Prostate gland (tissue), 2 donors: ENCODE measurements around the gene IGSF23.

Experiments
- POLR2A ChIP-seq: fragments of 450-650 bp; IDR thresholded peaks from one replicate; pipeline ENCODE4 v1.6.1; 2016; ENCODE audit warnings: antibody characterized with exemption, mild to moderate bottlenecking
- TF ChIP-seq, protein P1 (sequence below), 4 experiments: fragments of 200-600 bp in 2 of 4; fragments of 450-650 bp in 2 of 4; sonication (generic) in 2 of 4; IDR thresholded peaks; 1 replicate in 3 of 4; 2 replicates in 1 of 4; pipeline ENCODE4 v1.5.1; 2016 to 2019; ENCODE audit warnings: antibody characterized with exemption in 4 of 4, mild to moderate bottlenecking in 2 of 4, moderate library complexity in 2 of 4

DNA sequence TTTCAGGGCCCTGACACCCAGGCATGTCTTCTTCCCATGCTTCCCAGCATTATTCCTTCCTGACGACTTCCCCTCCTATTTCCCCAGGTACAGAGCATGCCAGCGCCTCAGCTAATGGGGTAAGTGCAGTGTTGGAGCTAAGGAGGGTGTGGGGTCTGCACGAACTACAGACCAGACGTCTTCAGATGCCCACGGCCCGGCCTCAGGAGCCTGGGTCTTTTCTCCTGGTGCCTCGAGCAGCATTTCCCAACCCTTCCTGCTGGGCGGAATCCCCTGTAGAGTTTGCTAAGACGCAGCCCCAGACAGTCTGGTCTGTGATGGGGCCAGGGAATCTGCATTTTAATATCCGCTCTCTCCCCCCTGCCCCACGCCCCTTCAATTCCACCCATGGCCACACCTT lies 47.8 kb downstream of the IGSF23 start:
- no peak for TF ChIP-seq POLR2A
- TF ChIP-seq, protein P1, sequence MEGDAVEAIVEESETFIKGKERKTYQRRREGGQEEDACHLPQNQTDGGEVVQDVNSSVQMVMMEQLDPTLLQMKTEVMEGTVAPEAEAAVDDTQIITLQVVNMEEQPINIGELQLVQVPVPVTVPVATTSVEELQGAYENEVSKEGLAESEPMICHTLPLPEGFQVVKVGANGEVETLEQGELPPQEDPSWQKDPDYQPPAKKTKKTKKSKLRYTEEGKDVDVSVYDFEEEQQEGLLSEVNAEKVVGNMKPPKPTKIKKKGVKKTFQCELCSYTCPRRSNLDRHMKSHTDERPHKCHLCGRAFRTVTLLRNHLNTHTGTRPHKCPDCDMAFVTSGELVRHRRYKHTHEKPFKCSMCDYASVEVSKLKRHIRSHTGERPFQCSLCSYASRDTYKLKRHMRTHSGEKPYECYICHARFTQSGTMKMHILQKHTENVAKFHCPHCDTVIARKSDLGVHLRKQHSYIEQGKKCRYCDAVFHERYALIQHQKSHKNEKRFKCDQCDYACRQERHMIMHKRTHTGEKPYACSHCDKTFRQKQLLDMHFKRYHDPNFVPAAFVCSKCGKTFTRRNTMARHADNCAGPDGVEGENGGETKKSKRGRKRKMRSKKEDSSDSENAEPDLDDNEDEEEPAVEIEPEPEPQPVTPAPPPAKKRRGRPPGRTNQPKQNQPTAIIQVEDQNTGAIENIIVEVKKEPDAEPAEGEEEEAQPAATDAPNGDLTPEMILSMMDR (IDR thresholded peaks at IDR 0.05), result no peak
